Adrenal gland (tissue), 12 donors: ENCODE results near the gene SBSN. TPM values are rescaled to one million over a fixed set of nuclear protein-coding genes. Genes with fewer than 3 reads are reported as not detected.

ENCODE experiments used
- DNase-seq, 7 donors: peaks; one replicate each; pipeline ENCODE4 v3.0.0-alpha.2; 2019 to 2020
- H3K27ac ChIP-seq, 5 donors: fragments of 200-600 bp; sonication (generic) in 4 of 5; 1 replicate in 3 of 5; 2 replicates in 2 of 5; pipeline versions ENCODE4 v1.5.1 to v1.8.0; 2016 to 2020; ENCODE audit warnings: mild to moderate bottlenecking in 1 of 5
- H3K27me3 ChIP-seq: fragments of 200-600 bp; 2 replicates; pipeline ENCODE4 v1.8.0; 2021
- H3K36me3 ChIP-seq, 2 donors: fragments of 200-600 bp; replicated peaks in 1 of 2; 1 replicate in 1 of 2; 2 replicates in 1 of 2; pipeline versions ENCODE4 v1.5.1 to v1.8.0; 2018 to 2022
- H3K4me1 ChIP-seq, 2 donors: fragments of 200-600 bp; replicated peaks in 1 of 2; 1 replicate in 1 of 2; 2 replicates in 1 of 2; pipeline versions ENCODE4 v1.5.1 to v1.8.0; 2018 to 2021
- H3K4me3 ChIP-seq, 4 donors: fragments of 200-600 bp; sonication (generic) in 3 of 4; one replicate each; pipeline ENCODE4 v1.5.1; 2016 to 2018
- H3K9me3 ChIP-seq, 3 donors: fragments of 200-600 bp; sonication (generic) in 1 of 3; replicated peaks in 1 of 3; 1 replicate in 2 of 3; 2 replicates in 1 of 3; pipeline versions ENCODE4 v1.5.1 to v1.8.0; 2016 to 2021
- CTCF ChIP-seq, 6 experiments: fragments of 450-650 bp in 4 of 6; fragments of 200-600 bp in 2 of 6; sonication (generic) in 1 of 6; IDR thresholded peaks; 1 replicate in 5 of 6; 2 replicates in 1 of 6; pipeline versions ENCODE4 v1.5.1 to v1.8.0; 2016 to 2021; ENCODE audit warnings: antibody characterized with exemption in 6 of 6, mild to moderate bottlenecking in 2 of 6, moderate library complexity in 1 of 6
- POLR2A ChIP-seq, 2 donors: fragments of 450-650 bp; IDR thresholded peaks; one replicate each; pipeline ENCODE4 v1.6.1; 2017; ENCODE audit warnings: antibody characterized with exemption in 2 of 2, mild to moderate bottlenecking in 2 of 2, moderate library complexity in 1 of 2
- WGBS, 4 donors: extraction: QIAGEN DNeasy Blood & Tissue Kit in 2 of 4; methylation state at CpG; one replicate each; pipeline versions ENCODE4 v1.1.5 to v1.1.7; 2013 to 2017; 5-methylcytosine and 5-hydroxymethylcytosine counted together
- intact Hi-C, 2 donors: fragments of 100-400 bp; cut with DNase I; formaldehyde crosslinking; loops; one replicate each; pipeline versions ENCODE4 v1.14.1 to v1.15.0; 2022 to 2023
- polyA plus RNA-seq, 3 donors: library from polyadenylated mRNA; stranded (reverse); fragments of 200-250 nt in 2 of 3; fragments of 350-450 nt in 1 of 3; fragmentation: Illumina TruSeq in 1 of 3; extraction: RNeasy Lipid Tissue Mini Kit (QIAGEN cat#74804) in 1 of 3; gene quantifications; one replicate each; pipeline ENCODE4 v1.2.3, GENCODE V29; 2013 to 2014
- total RNA-seq, 9 donors: library from RNA; depleted of rRNA in 4 of 9; stranded (reverse); fragments of >200 nt in 4 of 9; fragments of 120-200 nt in 1 of 9; fragmentation: NEBNext Ultra II Directional in 1 of 9; extraction: Animal tissue kit (Norgen Biotek cat#: 25700) in 1 of 9; gene quantifications; one replicate each; pipeline versions ENCODE4 v1.1.0 to v1.2.4, GENCODE V29; 2013 to 2023
- donor health status: healthy with polysubstance abuse.
- donor health status: Bipolar disorder and iron deficiency.
- donor health status: DM: yes; HTN: yes; CAD: no.
- donor health status: DM: no; HTN: no; CAD: no.
- donor health status: DM: no; HTN: no; CAD: no.
- donor health status: DM: yes; HTN: yes; CAD: no.

Gene SBSN
- total and polyA plus RNA-seq, 12 donors: 0.77 TPM; not detected in 11

- DNase-seq: no peak
- H3K27me3 ChIP-seq: no peaks in the 10 kb centered on the region
- H3K36me3 ChIP-seq: peaks cover 0 to 9% of the 10 kb centered on the region in 2 donors
- 96 to 98% (median 97%) methylated on average over 9 to 15 of the region's 15 CpGs for WGBS, 4 donors
- no peak overlapping the region for H3K27ac ChIP-seq
- H3K9me3 ChIP-seq: no peaks in the 10 kb centered on the region
- no peak for TF ChIP-seq CTCF (IDR thresholded peaks at IDR 0.05)
- TF ChIP-seq POLR2A (IDR thresholded peaks at IDR 0.05): no peak
- no peak overlapping the region for H3K4me3 ChIP-seq
- intact Hi-C loops: loop anchor here in 1 of 2 donors (10.0 kb wide), 1 partner anchor 171 kb away; the partner anchor contains the start of gene KMT2B
- peaks cover 11 to 17% of the 10 kb centered on the region in 2 donors for H3K4me1 ChIP-seq
Measured at GRCh38 chr19:35543280-35544109, 15.4 kb upstream of the SBSN start.

DNA sequence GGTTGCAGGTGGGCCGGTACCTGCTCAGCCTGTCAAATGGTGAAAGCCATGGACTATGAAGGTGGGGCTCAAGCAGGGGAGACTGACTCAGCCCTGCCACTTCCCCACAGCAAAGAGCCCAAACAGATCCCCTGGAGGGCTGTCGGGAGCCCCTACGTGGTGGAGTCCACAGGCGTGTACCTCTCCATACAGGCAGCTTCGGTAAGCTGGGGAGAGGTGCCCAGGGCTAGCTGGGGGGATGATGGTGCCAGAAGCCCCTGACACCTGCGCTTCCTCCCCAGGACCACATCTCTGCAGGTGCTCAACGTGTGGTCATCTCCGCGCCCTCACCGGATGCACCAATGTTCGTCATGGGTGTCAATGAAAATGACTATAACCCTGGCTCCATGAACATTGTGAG lies 14.1 kb upstream of the SBSN start:
- TF ChIP-seq CTCF (IDR thresholded peaks at IDR 0.05) (no peak), POLR2A (IDR thresholded peaks at IDR 0.05) (no peak)
- peaks cover 0 to under 1% of the 10 kb centered on the region in 2 donors for H3K36me3 ChIP-seq
- intact Hi-C loops: loop anchor here in 1 of 2 donors (10.0 kb wide), 1 partner anchor 173 kb away; the partner anchor contains the start of gene KMT2B
- no peak for DNase-seq
- H3K4me3 ChIP-seq: no peak overlapping the region
- H3K27me3 ChIP-seq: no peaks in the 10 kb centered on the region
- no peak overlapping the region for H3K27ac ChIP-seq
- WGBS, 4 donors: 93 to 97% (median 95%) methylated on average over 8 to 11 of the region's 11 CpGs
- H3K4me1 ChIP-seq: peaks cover 11 to 17% of the 10 kb centered on the region in 2 donors
- no peaks in the 10 kb centered on the region for H3K9me3 ChIP-seq

- no peak for TF ChIP-seq CTCF (IDR thresholded peaks at IDR 0.05)
- no peak for TF ChIP-seq POLR2A (IDR thresholded peaks at IDR 0.05)
- no peak for DNase-seq
- Histone ChIP-seq H3K4me3 (no peak overlapping the region), H3K27ac (no peak overlapping the region), H3K9me3 (no peaks in the 10 kb centered on the region), H3K4me1 (peaks cover 5 to 8% of the 10 kb centered on the region in 2 donors), H3K27me3 (no peaks in the 10 kb centered on the region), H3K36me3 (no peaks in the 10 kb centered on the region)
- WGBS, 4 donors: 78 to 92% (median 86%) methylated on average over 6 to 7 of the region's 7 CpGs
- intact Hi-C loops: loop anchor here in 1 of 2 donors (10.0 kb wide), 1 partner anchor 174 kb away; the partner anchor contains the start of gene KMT2B
Measured at GRCh38 chr19:35540356-35540927, 12.3 kb upstream of the SBSN start.

DNA sequence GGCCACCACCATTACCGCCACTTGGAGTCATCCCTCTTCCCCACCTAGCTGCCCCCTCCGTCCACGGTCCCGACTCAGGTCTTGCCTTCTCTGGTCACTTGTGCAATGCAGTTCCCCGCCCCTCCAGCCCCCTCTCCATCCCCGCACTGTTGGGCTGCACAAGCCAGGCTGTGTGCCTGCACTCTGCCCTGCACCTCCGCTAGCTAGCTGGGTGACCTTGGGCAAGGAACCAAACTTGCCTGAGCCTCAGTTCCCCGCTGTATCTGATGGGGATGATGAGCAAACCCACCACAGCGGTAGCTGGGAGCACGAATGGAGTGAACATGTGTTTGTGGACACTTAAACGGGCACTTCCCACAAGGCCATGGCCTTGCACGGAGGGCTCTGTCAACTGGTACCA lies 11.7 kb upstream of the SBSN start:
- Histone ChIP-seq H3K27me3 (no peaks in the 10 kb centered on the region), H3K36me3 (no peaks in the 10 kb centered on the region), H3K4me1 (peaks cover 5 to 8% of the 10 kb centered on the region in 2 donors), H3K27ac (no peak overlapping the region), H3K9me3 (no peaks in the 10 kb centered on the region), H3K4me3 (no peak overlapping the region)
- no peak for TF ChIP-seq POLR2A (IDR thresholded peaks at IDR 0.05)
- no peak for TF ChIP-seq CTCF (IDR thresholded peaks at IDR 0.05)
- intact Hi-C loops: loop anchor here in 1 of 2 donors (10.0 kb wide), 1 partner anchor 175 kb away; the partner anchor contains the start of gene KMT2B
- WGBS, 4 donors: 77 to 82% (median 80%) methylated on average over 7 to 12 of the region's 12 CpGs
- no peak for DNase-seq
